Trophoblast cell (in vitro differentiated cells and primary cell): ENCODE measurements around the gene MDFI.

ENCODE experiments used
- DNase-seq, 2 donors: peaks; one replicate each; pipeline ENCODE4 v3.0.0-alpha.2; 2016
- H2AFZ ChIP-seq: 2 replicates; pipeline ENCODE4 v1.6.1; 2013; ENCODE audit warnings: low read length, moderate library complexity, mild to moderate bottlenecking; ENCODE audit not compliant: insufficient read depth, poor library complexity
- H2AK5ac ChIP-seq: 2 replicates; pipeline ENCODE4 v1.6.1; 2013; ENCODE audit warnings: mild to moderate bottlenecking, low read length
- H2BK120ac ChIP-seq: 2 replicates; pipeline ENCODE4 v1.6.1; 2013; ENCODE audit warnings: low read length, mild to moderate bottlenecking, moderate library complexity; ENCODE audit not compliant: insufficient read depth, poor library complexity
- H2BK12ac ChIP-seq: 2 replicates; pipeline ENCODE4 v1.6.1; 2013; ENCODE audit warnings: mild to moderate bottlenecking, low read length, moderate library complexity
- H2BK5ac ChIP-seq: 2 replicates; pipeline ENCODE4 v1.6.1; 2013; ENCODE audit warnings: low read length, low read depth, moderate library complexity, mild to moderate bottlenecking; ENCODE audit not compliant: poor library complexity
- H3K14ac ChIP-seq: 2 replicates; pipeline ENCODE4 v1.6.1; 2013; ENCODE audit warnings: mild to moderate bottlenecking, low read length
- H3K18ac ChIP-seq: 2 replicates; pipeline ENCODE4 v1.6.1; 2013; ENCODE audit warnings: mild to moderate bottlenecking, low read length
- H3K23ac ChIP-seq: 2 replicates; pipeline ENCODE4 v1.6.1; 2013; ENCODE audit warnings: low read length
- H3K27ac ChIP-seq: 2 replicates; pipeline ENCODE4 v1.5.1; 2013; ENCODE audit warnings: low read depth, mild to moderate bottlenecking, inconsistent platforms, low read length, moderate library complexity
- H3K27me3 ChIP-seq: 2 replicates; pipeline ENCODE4 v1.6.1; 2013; ENCODE audit warnings: inconsistent platforms, mild to moderate bottlenecking, low read length, moderate library complexity; ENCODE audit not compliant: insufficient read depth
- H3K36me3 ChIP-seq, 2 experiments: 1 replicate in 1 of 2; 2 replicates in 1 of 2; pipeline ENCODE4 v1.6.1; 2013; ENCODE audit warnings: low read length in 2 of 2, mild to moderate bottlenecking in 2 of 2, moderate library complexity in 1 of 2; ENCODE audit not compliant: insufficient read depth in 2 of 2, control insufficient read depth in 1 of 2
- H3K4ac ChIP-seq: 2 replicates; pipeline ENCODE4 v1.6.1; 2013; ENCODE audit warnings: low read depth, mild to moderate bottlenecking, low read length, moderate library complexity
- H3K4me1 ChIP-seq, 2 experiments: 1 replicate in 1 of 2; 2 replicates in 1 of 2; pipeline ENCODE4 v1.6.1; 2013; ENCODE audit warnings: low read length in 2 of 2, mild to moderate bottlenecking in 2 of 2, moderate library complexity in 1 of 2; ENCODE audit not compliant: insufficient read depth in 2 of 2, control insufficient read depth in 1 of 2
- H3K4me2 ChIP-seq: 2 replicates; pipeline ENCODE4 v1.6.1; 2013; ENCODE audit warnings: inconsistent platforms, mild to moderate bottlenecking, low read length, moderate library complexity
- H3K4me3 ChIP-seq: 2 replicates; pipeline ENCODE4 v1.5.1; 2013; ENCODE audit warnings: mild to moderate bottlenecking, low read depth, low read length, inconsistent platforms
- H3K79me1 ChIP-seq: one replicate; pipeline ENCODE4 v1.6.1; 2013; ENCODE audit warnings: low read length
- H3K79me2 ChIP-seq: 2 replicates; pipeline ENCODE4 v1.6.1; 2013; ENCODE audit warnings: low read length, mild to moderate bottlenecking; ENCODE audit not compliant: control insufficient read depth, insufficient read depth, poor library complexity
- H3K9ac ChIP-seq: 2 replicates; pipeline ENCODE4 v1.6.1; 2013; ENCODE audit warnings: mild to moderate bottlenecking, low read length
- H3K9me3 ChIP-seq: 2 replicates; pipeline ENCODE4 v1.6.1; 2013; ENCODE audit warnings: low read depth, mild to moderate bottlenecking, control low read depth, inconsistent platforms, low read length; ENCODE audit not compliant: insufficient read depth
- H4K12ac ChIP-seq: 2 replicates; pipeline ENCODE4 v1.6.1; 2013; ENCODE audit warnings: low read depth, mild to moderate bottlenecking, low read length, moderate library complexity
- H4K8ac ChIP-seq: 2 replicates; pipeline ENCODE4 v1.6.1; 2013; ENCODE audit warnings: low read depth, mild to moderate bottlenecking, low read length, moderate library complexity
- H4K91ac ChIP-seq: one replicate; pipeline ENCODE4 v1.6.1; 2013; ENCODE audit warnings: low read depth, mild to moderate bottlenecking, low read length, moderate library complexity
- WGBS: extraction: QIAGEN DNeasy Blood & Tissue Kit; methylation state at CpG from one replicate; pipeline ENCODE4 v1.1.7; 2013; ENCODE audit warnings: missing lambda C conversion rate; ENCODE audit not compliant: insufficient read length, insufficient coverage; ENCODE audit errors: extremely low coverage; 5-methylcytosine and 5-hydroxymethylcytosine counted together

Gene MDFI

DNA sequence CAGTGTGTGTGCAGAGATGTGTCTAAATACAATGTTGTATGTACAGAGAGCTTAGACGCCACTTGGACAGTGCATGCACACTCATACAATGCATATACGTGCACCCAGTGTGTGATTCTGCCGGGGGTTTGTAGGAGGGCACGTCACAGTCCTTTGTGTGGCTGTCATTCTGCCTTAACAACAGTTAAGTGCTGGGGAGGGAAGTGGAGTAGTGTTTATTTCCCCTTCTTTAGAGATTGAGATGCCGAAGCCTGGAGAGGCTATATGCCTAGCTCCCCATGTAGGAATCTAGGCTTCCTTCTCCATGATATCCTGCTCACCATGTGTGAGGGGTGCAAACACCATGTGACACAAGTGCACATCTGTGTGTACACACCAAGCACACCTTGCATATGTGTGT lies 38.2 kb downstream of the MDFI start:
- H2BK120ac ChIP-seq, result no peak overlapping the region
- no peak overlapping the region for H3K18ac ChIP-seq
- no peaks in the 10 kb centered on the region for H3K36me3 ChIP-seq
- H3K14ac ChIP-seq, result no peak overlapping the region
- H3K27ac ChIP-seq, result no peak overlapping the region
- H3K4me3 ChIP-seq, result no peak overlapping the region
- WGBS, result no CpG with 5 or more reads among the region's 5 CpGs
- H2BK5ac ChIP-seq, result no peak overlapping the region
- H2AK5ac ChIP-seq, result no peak overlapping the region
- H3K79me1 ChIP-seq, result peaks cover 4% of the 10 kb centered on the region
- no peak overlapping the region for H2AFZ ChIP-seq
- H3K23ac ChIP-seq, result no peak overlapping the region
- no peak overlapping the region for H2BK12ac ChIP-seq
- H4K91ac ChIP-seq, result no peak overlapping the region
- no peak overlapping the region for H3K4ac ChIP-seq
- H3K4me2 ChIP-seq, result no peak overlapping the region
- no peak overlapping the region for H4K12ac ChIP-seq
- no peak for DNase-seq
- H3K79me2 ChIP-seq, result no peaks in the 10 kb centered on the region
- H3K9ac ChIP-seq, result no peak overlapping the region
- peaks cover 6% of the 10 kb centered on the region for H3K9me3 ChIP-seq
- peaks cover 9 to 12% of the 10 kb centered on the region in 2 experiments for H3K4me1 ChIP-seq
- H4K8ac ChIP-seq, result no peak overlapping the region
- no peaks in the 10 kb centered on the region for H3K27me3 ChIP-seq

- Histone ChIP-seq H2AFZ (no peak overlapping the region), H3K14ac (no peak overlapping the region), H3K36me3 (no peaks in the 10 kb centered on the region), H3K4me2 (no peak overlapping the region), H2BK120ac (no peak overlapping the region), H3K9me3 (peaks cover 3% of the 10 kb centered on the region), H3K27me3 (no peaks in the 10 kb centered on the region), H4K8ac (no peak overlapping the region), H3K79me1 (peaks cover 4% of the 10 kb centered on the region), H3K4me3 (no peak overlapping the region), H3K27ac (no peak overlapping the region), H3K18ac (no peak overlapping the region), H4K12ac (no peak overlapping the region), H2AK5ac (no peak overlapping the region), H3K9ac (no peak overlapping the region), H3K79me2 (no peaks in the 10 kb centered on the region), H2BK5ac (no peak overlapping the region), H3K23ac (no peak overlapping the region), H2BK12ac (no peak overlapping the region), H4K91ac (no peak overlapping the region), H3K4ac (no peak overlapping the region), H3K4me1 (peaks cover 9 to 12% of the 10 kb centered on the region in 2 experiments)
- no peak for DNase-seq
- WGBS, result no CpG with 5 or more reads among the region's 25 CpGs
Measured at GRCh38 chr6:41677124-41677921, 39.1 kb downstream of the MDFI start.

GRCh38 chr6:41678511-41679084 lies 40.3 kb downstream of the MDFI start:
- Histone ChIP-seq H3K27me3 (no peaks in the 10 kb centered on the region), H3K14ac (no peak overlapping the region), H3K27ac (no peak overlapping the region), H3K9me3 (peaks cover 2% of the 10 kb centered on the region), H3K18ac (no peak overlapping the region), H4K8ac (no peak overlapping the region), H3K79me2 (no peaks in the 10 kb centered on the region), H3K4me2 (no peak overlapping the region), H3K4me1 (peaks cover 9 to 17% of the 10 kb centered on the region in 2 experiments), H3K9ac (no peak overlapping the region), H4K91ac (no peak overlapping the region), H3K23ac (no peak overlapping the region), H3K79me1 (peaks cover 8% of the 10 kb centered on the region), H2AFZ (no peak overlapping the region), H2AK5ac (no peak overlapping the region), H2BK12ac (no peak overlapping the region), H2BK120ac (no peak overlapping the region), H4K12ac (no peak overlapping the region), H3K4ac (no peak overlapping the region), H2BK5ac (no peak overlapping the region), H3K4me3 (no peak overlapping the region), H3K36me3 (no peaks in the 10 kb centered on the region)
- no peak for DNase-seq
- no CpG with 5 or more reads among the region's 8 CpGs for WGBS

- WGBS, result no CpG with 5 or more reads among the region's 9 CpGs
- H3K4me3 ChIP-seq, result no peak overlapping the region
- DNase-seq, result no peak
Measured at GRCh38 chr6:41679696-41680095, 41.4 kb downstream of the MDFI start.

More at GRCh38 chr6:41679696-41680095, 41.4 kb downstream of the MDFI start:
- Histone ChIP-seq H2BK120ac (peak overlapping the region; percentile 11), H3K79me1 (peaks cover 11% of the 10 kb centered on the region), H3K27ac (no peak overlapping the region), H4K12ac (no peak overlapping the region), H3K4me1 (peaks cover 9 to 17% of the 10 kb centered on the region in 2 experiments), H4K91ac (peak overlapping the region; percentile 37), H3K14ac (no peak overlapping the region), H3K79me2 (no peaks in the 10 kb centered on the region), H3K23ac (no peak overlapping the region), H4K8ac (no peak overlapping the region), H3K9ac (no peak overlapping the region), H2BK12ac (peak overlapping the region; percentile 46), H3K4ac (no peak overlapping the region), H3K4me2 (no peak overlapping the region), H3K36me3 (peaks cover 0 to 2% of the 10 kb centered on the region in 2 experiments), H2BK5ac (no peak overlapping the region), H2AFZ (no peak overlapping the region), H3K27me3 (no peaks in the 10 kb centered on the region), H3K9me3 (peaks cover 2% of the 10 kb centered on the region), H2AK5ac (no peak overlapping the region), H3K18ac (no peak overlapping the region)
